ENCODE data around the gene KSR1.
"Not testable (repeated sequence)": the region's sequence is repeated elsewhere in the genome, so short reads cannot be mapped to it uniquely, and the experiment has no call there.

Gene KSR1

DNA sequence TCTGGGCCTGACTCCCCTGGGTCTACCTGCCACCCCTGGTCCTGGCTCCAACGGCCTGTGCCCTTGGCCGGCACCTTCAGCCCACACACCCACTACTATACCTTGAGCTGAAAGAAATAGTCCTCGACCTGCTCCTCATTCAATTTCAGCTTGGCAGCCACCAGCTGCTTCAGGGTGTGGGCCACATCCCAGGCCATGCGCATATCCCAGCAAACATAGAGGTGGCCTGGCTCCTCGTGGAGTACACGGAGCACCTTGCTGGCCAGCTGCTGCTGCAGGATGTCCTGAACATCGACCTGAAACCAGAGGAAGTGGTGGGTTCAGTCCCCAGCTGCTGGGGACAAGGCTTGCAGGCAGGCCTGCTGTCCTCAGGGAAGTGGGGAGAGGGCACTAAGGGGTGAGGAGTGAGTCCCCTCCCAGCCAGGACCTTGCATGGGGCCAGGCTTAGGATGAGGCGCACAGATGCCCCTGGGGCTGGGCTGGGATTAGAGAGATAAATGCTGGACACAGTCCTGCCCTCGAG lies 197.3 kb downstream of the KSR1 start:
- H3K9me3 ChIP-seq (ENCODE audit: insufficient read depth, low read depth, low read length); H3K27ac ChIP-seq (ENCODE audit: low read length); H3K4me3 ChIP-seq (ENCODE audit: low read length); H3K27me3 ChIP-seq (ENCODE audit: insufficient read depth, low read length); H3K36me3 ChIP-seq (ENCODE audit: insufficient read depth, low read depth, low read length); H3K4me1 ChIP-seq (ENCODE audit: insufficient read depth, low read length); H3K9ac ChIP-seq (ENCODE audit: low read depth, low read length): not testable (repeated sequence)

DNA sequence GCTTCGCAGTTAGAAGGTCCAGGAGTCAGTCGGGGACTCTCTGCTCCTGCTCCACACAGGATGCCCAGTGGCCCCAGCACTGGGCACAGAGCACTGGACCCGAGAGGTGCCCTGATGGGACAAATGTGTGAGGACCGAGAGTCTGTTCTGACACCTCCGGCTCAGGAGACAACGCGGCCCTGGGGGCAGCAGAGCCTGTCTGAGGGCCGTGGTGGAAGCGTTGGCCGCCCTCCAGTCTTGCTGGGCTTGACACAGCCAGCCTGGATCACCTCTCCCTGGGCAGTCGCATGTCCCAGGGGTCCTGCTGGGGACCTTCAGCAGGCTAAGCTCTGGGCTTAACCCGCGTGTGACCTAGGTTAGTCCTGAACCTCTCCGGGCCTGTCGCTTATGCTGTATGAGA lies 197.9 kb downstream of the KSR1 start:
- Histone ChIP-seq H3K27me3 (ENCODE audit: insufficient read depth, low read length) (no peaks in the 10 kb centered on the region), H3K9me3 (ENCODE audit: insufficient read depth, low read depth, low read length) (no peaks in the 10 kb centered on the region), H3K4me3 (ENCODE audit: low read length) (no peak overlapping the region), H3K36me3 (ENCODE audit: insufficient read depth, low read depth, low read length) (no peaks in the 10 kb centered on the region), H3K9ac (ENCODE audit: low read depth, low read length) (no peak overlapping the region), H3K27ac (ENCODE audit: low read length) (no peak overlapping the region), H3K4me1 (ENCODE audit: insufficient read depth, low read length) (no peaks in the 10 kb centered on the region)

DNA sequence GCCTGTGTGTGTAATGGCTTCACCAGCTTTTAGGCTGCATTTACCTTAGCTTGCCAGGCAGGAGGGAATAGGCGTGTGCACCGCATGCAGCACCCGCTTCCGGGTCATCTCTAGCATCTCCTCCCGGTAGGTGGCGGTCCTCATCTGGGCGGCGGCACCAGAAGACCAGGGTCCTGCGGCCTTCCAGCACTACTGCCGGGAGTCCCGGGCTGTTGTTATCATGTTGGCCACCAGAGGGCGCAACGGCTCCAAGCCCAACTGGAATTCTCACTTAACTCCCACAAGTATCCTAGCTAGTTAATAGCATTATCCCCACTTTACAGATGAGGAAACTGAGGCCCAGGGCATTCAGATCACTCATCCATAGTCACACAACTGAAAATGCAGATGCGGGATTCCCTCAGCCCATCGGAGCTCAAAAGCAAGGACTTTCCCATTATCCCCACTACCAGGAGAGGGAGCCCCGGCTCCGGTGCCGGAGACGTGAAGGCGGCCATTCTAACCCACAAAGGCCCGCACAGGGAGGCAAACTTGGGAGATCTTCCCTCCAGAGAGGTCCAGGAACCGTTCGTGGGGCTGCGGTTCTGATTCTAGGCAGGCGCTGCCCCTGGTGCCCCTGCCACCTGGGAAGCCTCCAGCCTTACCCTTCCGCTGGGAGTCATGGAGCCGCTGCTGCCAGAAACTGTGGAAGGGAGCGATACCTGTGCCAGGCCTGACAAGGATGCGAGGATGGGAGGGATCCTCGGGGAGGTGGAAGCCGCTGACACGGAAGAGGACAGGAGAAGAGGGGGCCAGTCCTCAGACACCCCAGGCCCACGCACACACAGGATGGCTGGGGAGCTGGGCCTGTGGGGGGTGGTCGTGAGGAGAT lies 198.6 kb downstream of the KSR1 start:
- H3K9ac ChIP-seq (ENCODE audit: low read depth, low read length) = no peak overlapping the region
- no peak overlapping the region for H3K27ac ChIP-seq (ENCODE audit: low read length)
- H3K27me3 ChIP-seq (ENCODE audit: insufficient read depth, low read length) = no peaks in the 10 kb centered on the region
- no peaks in the 10 kb centered on the region for H3K4me1 ChIP-seq (ENCODE audit: insufficient read depth, low read length)
- no peak overlapping the region for H3K4me3 ChIP-seq (ENCODE audit: low read length)
- no peaks in the 10 kb centered on the region for H3K36me3 ChIP-seq (ENCODE audit: insufficient read depth, low read depth, low read length)
- H3K9me3 ChIP-seq (ENCODE audit: insufficient read depth, low read depth, low read length) = no peaks in the 10 kb centered on the region

DNA sequence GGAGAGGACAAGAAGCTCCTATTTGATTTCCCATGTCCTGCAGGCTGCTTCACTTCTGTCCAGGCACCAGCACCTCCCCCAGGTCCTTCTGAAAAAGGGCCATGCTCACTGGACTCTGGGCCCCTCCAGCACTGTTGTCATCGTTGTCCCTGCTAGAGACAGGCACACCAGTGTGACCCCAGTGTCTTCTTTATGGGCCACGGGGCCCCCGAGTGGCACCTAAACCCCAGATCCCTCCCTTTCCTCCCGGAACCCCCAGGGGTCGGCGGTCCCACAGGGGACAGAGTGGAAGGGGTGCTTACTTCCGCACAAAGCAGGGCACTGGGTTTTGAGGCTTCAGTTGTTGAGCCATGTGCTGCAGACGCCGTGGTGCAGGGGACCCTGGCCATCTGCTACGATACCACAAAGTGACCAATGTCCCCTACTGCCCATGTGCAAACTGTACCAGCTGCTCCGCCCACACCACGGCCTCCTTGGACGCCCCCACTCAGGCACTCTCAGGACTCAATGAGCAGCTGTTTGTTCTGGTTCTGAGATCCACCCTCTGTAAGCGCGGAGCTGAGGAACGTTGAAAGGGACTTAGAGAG lies 199.4 kb downstream of the KSR1 start:
- H3K27ac ChIP-seq (ENCODE audit: low read length); H3K36me3 ChIP-seq (ENCODE audit: insufficient read depth, low read depth, low read length); H3K9ac ChIP-seq (ENCODE audit: low read depth, low read length); H3K4me3 ChIP-seq (ENCODE audit: low read length); H3K27me3 ChIP-seq (ENCODE audit: insufficient read depth, low read length); H3K4me1 ChIP-seq (ENCODE audit: insufficient read depth, low read length); H3K9me3 ChIP-seq (ENCODE audit: insufficient read depth, low read depth, low read length): not testable (repeated sequence)

DNA sequence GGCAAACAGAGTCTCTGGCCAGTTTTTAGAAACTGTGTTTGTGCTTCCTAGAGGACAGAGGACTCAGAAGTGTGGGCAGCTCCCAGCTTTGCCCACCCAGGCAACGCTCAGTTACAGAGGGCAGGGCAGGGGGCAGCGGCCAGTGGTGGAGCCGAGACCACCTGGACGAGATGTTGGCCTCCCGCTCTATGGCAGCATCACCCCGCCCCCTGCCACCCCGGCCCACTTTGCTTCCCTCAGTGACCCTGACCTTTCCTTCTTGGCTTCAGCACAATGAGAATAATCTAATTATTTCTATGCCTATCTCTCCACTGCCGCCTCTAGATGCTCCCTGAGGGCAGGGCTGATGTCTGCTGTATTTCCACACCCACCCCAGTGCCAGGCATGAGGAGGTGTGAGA lies 200.4 kb downstream of the KSR1 start:
- H3K27me3 ChIP-seq (ENCODE audit: insufficient read depth, low read length); H3K36me3 ChIP-seq (ENCODE audit: insufficient read depth, low read depth, low read length); H3K9ac ChIP-seq (ENCODE audit: low read depth, low read length); H3K4me3 ChIP-seq (ENCODE audit: low read length); H3K27ac ChIP-seq (ENCODE audit: low read length); H3K9me3 ChIP-seq (ENCODE audit: insufficient read depth, low read depth, low read length); H3K4me1 ChIP-seq (ENCODE audit: insufficient read depth, low read length): not testable (repeated sequence)

DNA sequence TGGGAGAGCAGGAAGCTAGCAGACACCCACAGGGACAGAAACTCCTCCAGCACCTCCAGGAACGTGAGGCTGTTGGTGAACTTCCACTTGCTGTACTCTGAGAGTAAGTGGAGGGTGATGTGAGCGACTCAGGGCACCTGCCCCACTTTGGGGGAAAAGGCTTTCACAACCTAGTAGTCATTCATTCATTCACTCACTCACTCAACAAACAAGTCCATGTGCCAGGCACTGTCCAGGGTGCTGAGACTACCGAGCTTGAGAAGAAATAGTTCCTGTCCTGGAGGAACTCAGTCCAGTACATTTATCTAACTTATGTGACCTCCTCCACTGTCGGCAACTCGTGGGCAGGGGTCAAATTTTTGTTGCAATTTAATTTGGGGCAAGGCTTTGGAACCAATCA lies 201.4 kb downstream of the KSR1 start:
- H3K4me3 ChIP-seq (ENCODE audit: low read length) = no peak overlapping the region
- H3K9ac ChIP-seq (ENCODE audit: low read depth, low read length) = no peak overlapping the region
- H3K27ac ChIP-seq (ENCODE audit: low read length) = no peak overlapping the region
- H3K4me1 ChIP-seq (ENCODE audit: insufficient read depth, low read length) = no peaks in the 10 kb centered on the region
- H3K27me3 ChIP-seq (ENCODE audit: insufficient read depth, low read length) = no peaks in the 10 kb centered on the region; the same call in 1 of the 2 replicates
- no peaks in the 10 kb centered on the region for H3K9me3 ChIP-seq (ENCODE audit: insufficient read depth, low read depth, low read length)
- no peaks in the 10 kb centered on the region for H3K36me3 ChIP-seq (ENCODE audit: insufficient read depth, low read depth, low read length)

DNA sequence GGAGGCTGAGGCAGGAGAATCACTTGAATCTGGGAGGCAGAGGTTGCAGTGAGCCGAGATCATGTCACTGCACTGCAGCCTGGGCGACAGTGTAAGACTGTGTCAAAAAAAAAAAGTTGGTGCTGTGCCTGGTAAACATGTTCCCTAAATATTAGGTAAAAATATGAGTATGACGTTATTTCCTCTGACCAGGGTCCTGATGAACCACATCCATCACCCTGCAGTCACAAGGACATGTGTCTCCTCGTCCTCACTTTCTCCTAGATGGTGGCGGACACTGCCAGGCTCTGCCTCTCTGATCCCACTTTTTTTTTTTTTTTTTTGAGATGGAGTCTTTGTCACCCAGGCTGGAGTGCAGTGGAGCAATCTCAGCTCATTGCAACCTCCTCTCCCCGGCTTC lies 203.4 kb downstream of the KSR1 start:
- Histone ChIP-seq H3K4me3 (ENCODE audit: low read length) (no peak overlapping the region), H3K4me1 (ENCODE audit: insufficient read depth, low read length) (no peaks in the 10 kb centered on the region), H3K9me3 (ENCODE audit: insufficient read depth, low read depth, low read length) (no peaks in the 10 kb centered on the region), H3K36me3 (ENCODE audit: insufficient read depth, low read depth, low read length) (no peaks in the 10 kb centered on the region), H3K27me3 (ENCODE audit: insufficient read depth, low read length) (no peaks in the 10 kb centered on the region; the same call in 1 of the 2 replicates), H3K27ac (ENCODE audit: low read length) (no peak overlapping the region), H3K9ac (ENCODE audit: low read depth, low read length) (no peak overlapping the region)

DNA sequence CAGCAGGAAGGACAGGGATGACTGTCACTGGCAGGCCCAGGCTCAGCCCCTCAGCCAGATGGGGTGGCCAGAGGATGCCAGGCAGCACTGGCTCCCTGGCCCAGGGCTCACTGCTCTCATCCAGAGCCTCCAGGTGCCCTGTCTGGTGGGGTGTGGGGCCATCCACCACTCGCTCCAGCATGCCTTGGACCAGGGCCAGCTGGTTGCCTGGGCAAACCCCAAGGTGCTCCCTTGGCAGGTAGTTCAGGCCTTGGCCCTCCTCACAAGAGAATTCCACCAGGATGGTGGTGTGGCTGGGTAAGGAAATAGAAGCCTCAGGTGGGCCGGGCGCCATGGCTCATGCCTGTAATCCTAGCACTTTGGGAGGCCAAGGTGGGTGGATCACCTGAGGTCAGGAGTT lies 204.2 kb downstream of the KSR1 start:
- no peaks in the 10 kb centered on the region for H3K4me1 ChIP-seq (ENCODE audit: insufficient read depth, low read length)
- H3K4me3 ChIP-seq (ENCODE audit: low read length) = no peak overlapping the region
- no peaks in the 10 kb centered on the region; the same call in 1 of the 2 replicates for H3K27me3 ChIP-seq (ENCODE audit: insufficient read depth, low read length)
- no peaks in the 10 kb centered on the region for H3K36me3 ChIP-seq (ENCODE audit: insufficient read depth, low read depth, low read length)
- no peak overlapping the region for H3K27ac ChIP-seq (ENCODE audit: low read length)
- H3K9me3 ChIP-seq (ENCODE audit: insufficient read depth, low read depth, low read length) = no peaks in the 10 kb centered on the region
- no peak overlapping the region for H3K9ac ChIP-seq (ENCODE audit: low read depth, low read length)

DNA sequence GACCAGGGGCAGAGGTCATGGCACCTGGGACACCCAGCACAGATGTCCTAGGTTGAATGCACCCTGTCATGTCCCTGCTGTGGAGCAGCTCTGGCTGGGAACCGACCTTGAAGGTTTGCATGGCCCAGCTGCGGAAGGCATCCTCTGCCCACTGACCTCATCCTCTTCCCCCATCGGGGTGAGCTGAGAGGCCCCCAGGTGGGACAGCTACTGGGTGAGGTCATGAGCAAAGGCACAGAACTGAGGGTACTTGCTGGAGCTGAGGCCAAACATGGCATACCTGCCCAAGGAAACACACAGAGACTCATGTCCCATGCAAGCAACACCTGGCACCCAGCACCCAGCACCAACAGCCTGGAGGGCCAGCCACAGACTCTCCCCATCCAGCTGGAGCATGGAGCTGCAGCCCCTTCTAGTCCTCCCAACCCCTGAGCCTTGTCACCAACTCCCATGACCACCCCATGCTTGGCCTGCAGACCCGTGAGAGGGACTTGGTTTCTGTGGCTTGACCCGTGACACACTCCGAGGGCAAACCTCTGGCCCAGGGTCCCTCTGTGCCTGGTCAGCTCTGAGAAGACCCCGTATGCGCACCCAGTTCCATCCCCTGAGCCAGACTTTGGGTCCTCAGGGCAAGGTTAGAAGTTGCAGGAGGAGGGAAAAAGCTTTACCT lies 207.8 kb downstream of the KSR1 start:
- Histone ChIP-seq H3K27ac (ENCODE audit: low read length) (no peak overlapping the region), H3K4me1 (ENCODE audit: insufficient read depth, low read length) (no peaks in the 10 kb centered on the region)

DNA sequence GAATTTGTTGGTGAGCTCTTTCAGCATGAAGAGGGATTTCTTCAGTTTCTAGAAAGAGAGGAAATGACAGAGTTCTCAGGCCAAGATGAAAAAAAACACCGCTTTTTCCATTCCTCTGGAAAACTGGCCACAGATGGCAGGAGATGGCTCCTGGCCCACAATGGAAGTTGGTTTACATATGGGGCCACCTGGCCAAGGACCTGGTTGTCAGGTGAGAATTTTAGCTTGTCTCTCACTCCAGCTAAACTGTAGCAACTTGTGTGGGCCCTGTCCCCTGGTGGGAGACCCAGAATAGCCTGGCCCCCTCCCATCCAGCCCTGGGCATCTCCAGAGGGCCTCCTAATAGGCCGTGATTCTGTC lies 208.3 kb downstream of the KSR1 start:
- Histone ChIP-seq H3K27ac (ENCODE audit: low read length) (no peak overlapping the region), H3K4me3 (ENCODE audit: low read length) (no peak overlapping the region), H3K9ac (ENCODE audit: low read depth, low read length) (no peak overlapping the region), H3K9me3 (ENCODE audit: insufficient read depth, low read depth, low read length) (no peaks in the 10 kb centered on the region), H3K27me3 (ENCODE audit: insufficient read depth, low read length) (no peaks in the 10 kb centered on the region; the same call in 1 of the 2 replicates), H3K36me3 (ENCODE audit: insufficient read depth, low read depth, low read length) (no peaks in the 10 kb centered on the region), H3K4me1 (ENCODE audit: insufficient read depth, low read length) (no peaks in the 10 kb centered on the region)

More for the DNA sequence above, 207.8 kb downstream of the KSR1 start:
- H3K27me3 ChIP-seq (ENCODE audit: insufficient read depth, low read length) = no peaks in the 10 kb centered on the region; the same call in 1 of the 2 replicates
- H3K36me3 ChIP-seq (ENCODE audit: insufficient read depth, low read depth, low read length) = no peaks in the 10 kb centered on the region
- no peaks in the 10 kb centered on the region for H3K9me3 ChIP-seq (ENCODE audit: insufficient read depth, low read depth, low read length)
- no peak overlapping the region for H3K9ac ChIP-seq (ENCODE audit: low read depth, low read length)
- no peak overlapping the region for H3K4me3 ChIP-seq (ENCODE audit: low read length)

DNA sequence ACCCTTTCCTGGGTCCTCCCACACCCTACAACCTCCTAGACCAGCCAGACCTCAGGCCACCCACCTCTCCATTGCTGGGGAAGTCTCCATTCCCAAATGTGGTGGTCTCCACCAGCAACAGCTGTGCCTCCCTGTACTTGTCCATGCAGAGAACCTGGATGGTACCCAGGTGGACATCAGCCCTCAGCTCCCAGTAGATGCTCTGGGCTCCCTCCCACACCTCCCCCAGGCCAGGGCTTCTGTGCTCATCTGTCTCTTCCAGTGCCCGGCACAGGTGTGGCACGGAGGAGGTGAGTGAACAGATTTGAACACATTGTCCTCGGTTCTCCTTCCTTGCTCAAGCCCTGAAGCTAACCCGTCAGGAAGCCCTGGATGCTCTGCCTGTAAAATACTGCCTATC lies 209.3 kb downstream of the KSR1 start:
- Histone ChIP-seq H3K27me3 (ENCODE audit: insufficient read depth, low read length) (no peaks in the 10 kb centered on the region; the same call in 1 of the 2 replicates), H3K9ac (ENCODE audit: low read depth, low read length) (no peak overlapping the region)

DNA sequence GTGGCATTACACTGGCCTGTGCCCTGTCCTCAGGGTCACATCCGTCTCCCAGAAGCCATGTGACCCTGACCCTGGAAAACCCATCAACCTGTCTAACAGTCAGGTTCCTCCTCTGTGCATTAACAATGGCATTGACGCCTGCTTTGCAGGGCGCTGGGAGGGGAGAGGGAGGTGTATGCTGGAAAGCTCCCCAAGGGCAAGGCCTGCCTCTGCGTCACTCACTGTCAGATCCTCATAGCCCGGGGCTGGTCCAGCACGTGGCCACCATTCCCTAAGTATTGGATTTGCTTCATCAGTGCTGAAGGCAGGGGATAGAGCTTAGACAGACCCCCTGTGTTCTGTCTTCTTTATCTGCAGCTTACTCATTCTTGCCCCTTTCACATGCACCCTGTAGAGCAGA lies 210.0 kb downstream of the KSR1 start:
- not testable (repeated sequence) for H3K36me3 ChIP-seq (ENCODE audit: insufficient read depth, low read depth, low read length); H3K9me3 ChIP-seq (ENCODE audit: insufficient read depth, low read depth, low read length); H3K4me3 ChIP-seq (ENCODE audit: low read length); H3K27ac ChIP-seq (ENCODE audit: low read length); H3K4me1 ChIP-seq (ENCODE audit: insufficient read depth, low read length); H3K9ac ChIP-seq (ENCODE audit: low read depth, low read length); H3K27me3 ChIP-seq (ENCODE audit: insufficient read depth, low read length)

More for the DNA sequence above, 209.3 kb downstream of the KSR1 start:
- no peaks in the 10 kb centered on the region for H3K4me1 ChIP-seq (ENCODE audit: insufficient read depth, low read length)
- no peak overlapping the region for H3K27ac ChIP-seq (ENCODE audit: low read length)
- no peak overlapping the region for H3K4me3 ChIP-seq (ENCODE audit: low read length)
- no peaks in the 10 kb centered on the region for H3K36me3 ChIP-seq (ENCODE audit: insufficient read depth, low read depth, low read length)
- H3K9me3 ChIP-seq (ENCODE audit: insufficient read depth, low read depth, low read length) = no peaks in the 10 kb centered on the region

Data from iPS-20b (cell line).